ENCODE results near the gene BAX.

BAX gene

DNA sequence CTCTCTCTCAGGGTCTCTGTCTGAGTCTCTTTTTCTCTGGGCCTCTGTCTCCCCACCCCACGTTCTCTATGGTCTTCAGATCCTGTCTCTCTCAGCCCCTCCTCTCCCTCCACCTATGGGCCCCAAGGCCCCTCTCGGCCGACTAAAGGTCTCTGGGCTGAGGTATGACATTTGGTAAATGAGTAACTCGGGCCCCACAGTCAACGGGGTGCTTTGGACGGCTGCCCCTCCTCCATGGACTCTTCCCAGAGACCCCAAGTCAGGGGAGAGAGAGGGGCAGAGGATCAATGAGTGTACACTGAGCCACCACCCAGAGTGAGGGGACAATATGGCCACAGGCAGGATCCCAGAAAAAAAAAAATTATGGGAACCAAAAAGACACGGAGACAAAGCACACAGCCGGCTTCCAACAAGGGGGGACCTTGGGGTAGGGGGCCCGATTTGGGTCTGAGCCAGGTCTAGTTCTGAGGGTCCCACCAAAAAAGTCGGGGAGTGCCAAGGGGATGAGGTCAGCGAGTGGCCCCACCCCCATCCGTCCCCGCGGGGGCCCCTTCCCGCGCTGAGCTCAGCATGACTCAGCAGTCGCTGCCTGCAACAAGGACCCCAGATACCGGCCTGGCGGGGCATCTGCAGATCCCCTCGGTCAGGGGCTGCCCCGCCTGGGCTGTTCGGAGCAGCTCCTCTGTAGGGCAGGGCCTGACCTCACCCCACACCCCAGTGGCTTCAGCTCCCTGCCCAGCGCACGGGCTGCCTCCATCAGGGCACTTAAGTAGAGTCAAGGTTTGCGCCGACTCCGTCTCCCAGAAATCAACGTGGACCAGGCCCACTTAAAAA is 8.9 kb downstream of the BAX start:
- peak; percentile 61 for DNase-seq

DNA sequence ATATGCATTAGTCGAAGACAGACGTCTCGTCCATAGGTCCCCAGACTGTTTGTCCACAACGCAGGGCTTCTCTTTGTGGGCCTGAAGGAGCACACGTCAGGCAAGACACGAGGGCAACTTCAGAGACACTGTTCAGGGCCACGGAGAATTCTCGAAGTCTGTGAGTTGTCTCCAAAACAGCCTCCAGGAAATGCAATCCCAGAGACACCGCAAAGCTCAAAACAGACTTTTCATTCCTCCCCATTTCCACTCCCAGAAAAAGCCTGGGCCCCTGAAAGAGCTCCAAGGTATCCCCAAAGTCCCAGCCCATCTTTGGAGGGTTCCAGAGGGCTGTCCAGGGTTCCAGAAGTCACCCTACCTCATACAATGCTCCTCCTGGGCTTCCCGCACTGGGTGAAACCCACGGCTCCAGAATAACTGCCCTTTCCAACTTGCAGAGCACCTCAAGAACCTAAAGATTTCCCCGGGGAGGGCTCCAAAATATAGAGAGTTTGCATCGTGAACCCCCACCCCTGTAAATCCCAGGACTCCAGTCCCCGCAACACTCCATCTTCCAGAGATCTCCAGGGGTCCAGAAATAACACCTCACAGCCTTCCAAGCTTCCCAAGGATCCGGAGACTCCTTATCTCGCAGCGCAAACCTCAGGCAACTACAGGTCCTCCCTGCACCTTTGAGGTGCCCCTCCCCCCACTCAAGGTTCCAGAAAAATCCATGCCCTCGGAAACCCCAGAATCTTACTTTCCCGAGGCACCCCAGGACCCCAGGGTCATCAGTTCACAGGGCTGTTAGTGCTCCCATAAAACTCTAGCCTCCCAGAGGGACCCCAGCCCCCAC is 9.7 kb downstream of the BAX start:
- no peak for DNase-seq

DNA sequence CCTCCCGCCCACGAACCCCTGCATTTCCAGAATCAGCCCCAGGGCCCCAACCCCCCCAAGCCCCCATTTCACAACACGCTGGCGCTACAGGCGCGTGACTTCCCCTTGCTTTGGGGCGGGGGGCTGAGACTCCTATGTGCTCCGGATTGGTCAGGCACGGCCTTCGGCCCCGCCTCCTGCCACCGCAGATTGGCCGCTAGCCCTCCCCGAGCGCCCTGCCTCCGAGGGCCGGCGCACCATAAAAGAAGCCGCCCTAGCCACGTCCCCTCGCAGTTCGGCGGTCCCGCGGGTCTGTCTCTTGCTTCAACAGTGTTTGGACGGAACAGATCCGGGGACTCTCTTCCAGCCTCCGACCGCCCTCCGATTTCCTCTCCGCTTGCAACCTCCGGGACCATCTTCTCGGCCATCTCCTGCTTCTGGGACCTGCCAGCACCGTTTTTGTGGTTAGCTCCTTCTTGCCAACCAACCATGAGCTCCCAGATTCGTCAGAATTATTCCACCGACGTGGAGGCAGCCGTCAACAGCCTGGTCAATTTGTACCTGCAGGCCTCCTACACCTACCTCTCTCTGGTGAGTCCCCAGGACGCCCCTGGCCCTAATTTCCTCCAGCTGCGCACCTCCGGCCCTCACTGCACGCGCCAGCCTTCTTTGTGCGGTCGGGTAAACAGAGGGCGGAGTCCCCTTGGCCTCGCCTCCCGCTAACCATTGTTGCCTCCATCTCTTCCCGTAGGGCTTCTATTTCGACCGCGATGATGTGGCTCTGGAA is 10.5 kb downstream of the BAX start, which contains the start of gene FTL:
Gene FTL (plus strand): TSS at position 270 of the 766 bp plus-strand sequence. CDS start 199 bp downstream, at position 469.
- peak; percentile 96 for DNase-seq

DNA sequence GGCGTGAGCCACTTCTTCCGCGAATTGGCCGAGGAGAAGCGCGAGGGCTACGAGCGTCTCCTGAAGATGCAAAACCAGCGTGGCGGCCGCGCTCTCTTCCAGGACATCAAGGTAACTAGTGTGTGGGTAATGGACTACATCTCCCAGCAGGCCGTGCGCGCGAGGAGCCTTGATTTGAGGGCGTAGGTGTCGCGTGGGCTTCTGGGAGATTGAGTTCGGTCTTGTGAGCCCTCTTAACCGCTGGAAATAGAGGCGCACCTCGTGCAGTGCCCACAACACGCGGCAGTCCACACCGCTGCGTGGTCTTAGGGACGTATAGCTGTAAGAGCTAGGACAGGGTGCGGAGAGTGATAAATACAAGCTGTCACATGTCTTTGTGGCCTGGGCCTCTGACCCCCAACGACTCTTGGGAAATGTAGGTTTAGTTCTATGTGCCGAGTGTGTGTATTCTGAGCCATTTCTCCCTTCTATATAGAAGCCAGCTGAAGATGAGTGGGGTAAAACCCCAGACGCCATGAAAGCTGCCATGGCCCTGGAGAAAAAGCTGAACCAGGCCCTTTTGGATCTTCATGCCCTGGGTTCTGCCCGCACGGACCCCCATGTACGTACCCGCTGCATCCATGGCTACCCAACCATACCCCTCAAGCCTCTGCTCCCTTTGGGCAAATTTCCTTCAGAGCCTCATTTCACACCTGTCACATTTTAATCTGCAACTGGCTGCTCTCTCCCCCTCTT is 11.3 kb downstream of the BAX start:
- peak; percentile 85 for DNase-seq

DNA sequence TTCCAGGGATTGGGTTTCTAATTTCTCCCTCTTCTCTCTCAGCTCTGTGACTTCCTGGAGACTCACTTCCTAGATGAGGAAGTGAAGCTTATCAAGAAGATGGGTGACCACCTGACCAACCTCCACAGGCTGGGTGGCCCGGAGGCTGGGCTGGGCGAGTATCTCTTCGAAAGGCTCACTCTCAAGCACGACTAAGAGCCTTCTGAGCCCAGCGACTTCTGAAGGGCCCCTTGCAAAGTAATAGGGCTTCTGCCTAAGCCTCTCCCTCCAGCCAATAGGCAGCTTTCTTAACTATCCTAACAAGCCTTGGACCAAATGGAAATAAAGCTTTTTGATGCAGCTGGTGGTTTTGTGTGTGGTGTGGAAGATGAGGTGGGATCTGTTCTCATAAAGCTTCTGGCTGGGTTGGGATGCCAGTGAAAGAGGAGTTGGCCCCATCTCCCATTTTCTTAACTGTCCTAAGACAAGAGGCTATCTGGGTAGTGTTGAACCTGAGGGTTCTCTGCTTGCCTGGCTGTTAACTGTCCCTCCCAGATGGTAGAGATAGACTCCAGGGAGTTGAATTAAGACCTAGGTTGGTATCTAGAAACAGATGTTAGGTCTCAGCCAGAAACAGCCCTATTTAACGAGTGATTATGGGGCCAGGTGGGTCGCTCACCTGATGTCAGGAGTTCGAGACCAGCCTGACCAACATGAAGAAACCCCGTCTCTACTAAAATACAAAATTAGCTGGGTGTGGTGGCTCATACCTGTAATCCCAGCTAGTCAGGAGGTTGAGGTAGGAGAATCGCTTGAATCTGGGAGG is 12.1 kb downstream of the BAX start:
- no peak for DNase-seq

DNA sequence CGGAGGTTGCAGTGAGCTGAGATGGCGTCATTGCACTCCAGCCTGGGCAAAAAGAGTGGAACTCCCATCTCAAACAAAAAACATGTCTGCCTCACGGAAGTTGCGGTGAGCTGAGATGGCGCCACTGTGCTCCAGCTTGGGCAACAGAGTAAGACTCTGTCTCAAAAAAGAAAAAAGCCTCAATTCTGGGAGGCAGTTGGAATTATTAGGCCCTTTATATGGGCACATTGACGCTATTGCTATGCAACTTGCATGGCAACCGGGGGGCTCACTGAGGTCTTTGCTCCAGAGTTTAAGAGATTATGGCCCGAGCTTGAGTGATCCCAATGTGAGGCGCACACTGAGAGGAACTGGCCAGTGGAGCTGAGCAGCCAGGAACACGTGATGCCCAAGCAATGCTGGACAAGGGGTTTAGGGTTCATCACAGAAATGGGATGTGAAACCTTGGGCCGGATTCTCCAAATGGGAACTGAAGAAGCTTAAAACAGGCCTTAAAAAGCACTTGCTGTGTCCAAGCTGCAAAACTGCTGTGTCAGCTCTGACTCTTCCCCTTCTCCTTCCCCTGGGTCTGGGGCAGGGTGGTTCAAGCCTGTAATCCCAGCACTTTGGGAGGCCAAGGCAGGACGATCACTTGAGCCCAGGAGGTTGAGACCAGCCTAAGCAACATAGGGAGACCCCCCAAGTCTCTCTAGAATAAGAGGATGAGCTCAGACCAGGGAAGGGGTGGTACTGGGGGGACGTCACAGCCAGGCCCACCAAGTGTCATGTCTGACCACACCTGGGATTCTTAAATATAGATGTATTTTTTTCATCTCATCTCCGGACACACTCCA is 12.9 kb downstream of the BAX start:
- DNase-seq, result peak; percentile 71

DNA sequence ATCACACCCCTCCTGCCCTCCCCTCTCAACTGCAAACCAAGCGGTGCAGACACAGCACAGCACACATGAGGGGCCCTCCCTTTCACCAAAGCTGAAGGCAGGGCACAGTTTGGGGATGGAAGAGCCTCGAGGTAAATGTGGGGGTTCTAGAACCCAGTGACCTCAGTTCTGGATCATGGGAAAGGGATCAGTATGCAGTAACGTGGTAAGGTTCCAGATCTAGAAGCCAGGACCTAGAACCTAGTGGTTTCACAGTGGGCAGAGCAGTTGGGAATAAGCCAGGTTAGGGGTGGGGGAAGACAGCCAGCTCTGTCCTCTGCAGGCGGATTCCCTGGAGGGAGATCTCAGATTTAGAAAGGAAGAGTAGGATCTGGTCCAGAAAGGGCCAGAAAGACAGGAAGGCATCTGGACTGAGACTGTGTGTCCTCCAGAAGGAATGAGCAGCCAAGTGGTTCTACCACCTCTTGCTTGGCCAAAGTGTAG is 13.5 kb downstream of the BAX start:
- no peak for DNase-seq

DNA sequence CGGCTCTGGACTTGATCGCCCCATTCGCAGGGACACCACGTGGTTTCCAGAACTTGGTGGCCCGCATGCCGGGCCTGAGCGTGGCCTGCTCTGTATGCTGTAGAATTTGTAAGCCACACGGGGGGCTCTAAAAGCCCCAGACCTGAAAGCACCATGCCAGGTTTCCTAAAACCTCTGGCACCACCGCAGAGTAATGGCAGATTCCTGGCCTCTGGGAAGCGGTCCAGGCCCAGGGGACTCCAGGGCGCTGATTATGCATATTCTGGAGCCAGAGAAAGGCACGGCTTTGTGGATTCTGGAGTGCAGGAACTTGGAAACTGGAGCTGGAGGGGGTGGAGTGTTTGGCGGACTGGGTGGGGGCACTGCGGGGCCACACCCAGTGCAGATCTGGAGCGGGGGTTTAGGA is 14.1 kb downstream of the BAX start:
- no peak for DNase-seq

DNA sequence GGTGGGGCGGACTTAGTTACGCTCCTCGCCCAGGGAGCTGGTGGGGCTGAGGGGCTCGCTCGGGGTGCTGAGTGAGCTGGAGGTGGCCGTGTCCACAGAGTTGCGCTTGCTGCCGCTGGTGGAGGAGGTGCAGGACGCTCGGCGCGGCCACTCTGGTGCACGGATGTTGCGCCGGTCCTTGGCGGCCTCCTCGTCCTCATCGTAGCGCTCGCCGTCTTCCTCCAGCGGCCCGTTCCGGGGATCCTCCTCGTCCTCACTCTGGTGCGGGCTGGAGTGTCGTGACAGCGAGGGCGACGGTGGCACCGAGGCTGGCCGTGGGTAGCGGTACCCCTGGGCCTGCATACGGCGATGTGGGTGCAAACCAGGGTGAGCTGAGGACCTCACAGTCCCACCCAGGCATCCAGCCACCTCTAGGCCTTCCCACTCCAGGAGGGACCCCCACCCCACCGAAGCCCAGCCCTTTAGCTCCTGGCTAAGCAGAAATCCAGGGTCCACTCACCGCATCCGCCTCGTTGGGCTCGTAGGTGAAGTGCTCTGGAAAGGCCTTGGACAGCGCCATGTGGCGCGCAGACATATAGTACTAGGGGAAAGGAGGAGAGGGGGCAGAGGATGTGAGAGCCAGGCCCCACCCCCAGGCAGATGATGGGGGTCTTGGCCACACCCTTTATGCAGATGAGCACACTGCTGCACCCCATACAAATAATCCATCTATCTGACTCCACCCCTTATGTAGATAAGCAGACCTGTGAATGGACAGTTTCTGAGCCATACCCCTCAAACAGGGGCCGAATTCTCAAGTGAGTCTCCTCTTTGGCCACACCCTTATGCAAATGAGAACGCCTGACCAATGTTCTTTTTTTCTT is 14.8 kb downstream of the BAX start:
- no peak for DNase-seq

DNA sequence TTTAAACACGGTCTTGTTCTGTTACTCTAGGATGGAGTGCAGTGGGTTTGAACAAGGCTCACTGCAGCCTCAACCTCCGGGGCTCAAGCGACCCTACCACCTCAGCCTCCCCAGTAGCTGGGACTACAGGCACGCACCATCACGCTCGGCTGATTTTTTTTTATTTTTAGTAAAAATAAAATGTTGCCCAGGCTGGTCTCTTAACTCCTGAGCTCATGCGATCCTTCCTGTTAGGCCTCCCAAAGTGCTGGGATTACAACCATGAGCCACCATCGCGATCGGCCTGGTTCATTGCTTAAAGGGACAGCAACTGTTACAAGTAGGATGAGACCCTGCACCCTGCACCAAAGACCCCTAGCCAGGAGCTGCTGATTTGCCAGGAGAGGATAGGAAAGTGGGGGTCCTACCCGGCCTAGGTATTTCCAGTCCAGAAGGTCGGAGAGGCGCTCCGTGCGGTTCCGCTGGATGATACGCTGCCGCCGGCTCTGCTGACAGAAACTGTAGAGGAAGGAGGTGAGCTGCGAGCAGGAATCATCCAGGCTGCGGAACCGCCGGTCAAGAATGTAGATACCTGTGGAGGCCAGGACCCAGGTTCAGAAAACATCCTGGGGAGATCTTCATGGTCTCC is 15.6 kb downstream of the BAX start:
- no peak for DNase-seq

DNA sequence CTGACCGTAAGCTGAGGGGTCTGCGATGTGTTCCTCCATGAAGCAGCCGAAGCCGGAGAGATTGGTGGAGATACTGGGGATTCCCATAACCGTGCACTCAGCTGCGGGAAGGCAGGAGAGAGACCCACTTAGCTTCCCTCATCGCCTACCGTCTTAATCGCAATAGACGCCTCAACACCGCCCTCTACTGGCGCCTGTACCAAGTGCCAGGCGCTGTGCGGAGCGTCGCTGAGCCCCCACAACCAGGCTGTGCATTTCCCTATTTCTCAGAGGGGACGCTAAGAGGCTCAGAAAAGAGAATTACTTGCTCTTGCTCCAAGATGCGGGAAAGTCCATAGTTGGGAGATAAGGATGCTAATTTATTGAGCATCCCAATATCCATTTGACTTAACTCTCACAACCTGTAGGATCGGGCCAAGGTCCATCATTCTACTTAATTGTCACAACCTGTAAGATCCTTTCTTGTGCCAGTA is 16.3 kb downstream of the BAX start:
- DNase-seq, result peak; percentile 74

DNA sequence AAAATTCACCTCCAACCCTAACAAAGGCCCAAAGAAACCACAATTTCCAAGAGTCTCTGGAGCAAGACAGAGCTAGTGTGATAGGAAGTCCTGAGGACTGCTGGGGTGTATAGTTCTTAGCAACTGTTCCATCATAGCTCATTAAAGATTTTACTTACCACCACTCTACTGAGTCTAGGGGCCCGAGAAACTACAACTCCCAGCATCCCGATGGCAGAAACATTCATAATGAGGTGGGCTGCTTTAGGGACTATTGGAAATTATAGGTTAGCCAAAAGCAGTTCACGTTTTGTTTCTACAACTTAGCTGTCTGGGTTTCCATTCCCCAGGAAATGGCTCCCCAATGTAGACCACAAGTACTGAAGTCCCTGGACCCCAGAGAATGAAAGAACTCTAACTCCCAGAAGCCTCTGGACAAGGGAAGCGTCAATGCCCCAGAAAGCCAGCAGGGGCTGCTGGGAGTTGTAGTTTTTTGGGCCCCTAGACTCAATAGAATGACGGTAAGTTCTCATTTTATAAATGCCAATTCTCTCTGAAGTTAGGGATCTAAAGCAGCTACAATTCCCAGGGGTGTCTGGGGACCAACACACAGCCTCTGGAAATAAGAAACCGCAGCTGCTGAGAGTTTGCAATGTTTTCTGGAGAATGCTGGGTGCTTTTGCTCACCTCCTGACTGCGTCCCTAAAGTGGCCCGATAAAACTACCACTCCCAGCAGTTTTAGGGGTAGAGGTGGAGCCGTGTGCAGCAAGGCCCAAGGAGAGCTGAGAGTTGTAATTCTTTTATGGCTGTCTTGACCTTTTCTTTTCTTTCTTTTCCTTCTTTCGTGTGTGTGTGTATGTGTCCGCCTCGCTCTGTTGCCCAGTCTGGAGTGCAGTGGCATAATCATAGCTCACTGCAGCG is 21.5 kb downstream of the BAX start:
- peak; percentile 41 for DNase-seq

DNA sequence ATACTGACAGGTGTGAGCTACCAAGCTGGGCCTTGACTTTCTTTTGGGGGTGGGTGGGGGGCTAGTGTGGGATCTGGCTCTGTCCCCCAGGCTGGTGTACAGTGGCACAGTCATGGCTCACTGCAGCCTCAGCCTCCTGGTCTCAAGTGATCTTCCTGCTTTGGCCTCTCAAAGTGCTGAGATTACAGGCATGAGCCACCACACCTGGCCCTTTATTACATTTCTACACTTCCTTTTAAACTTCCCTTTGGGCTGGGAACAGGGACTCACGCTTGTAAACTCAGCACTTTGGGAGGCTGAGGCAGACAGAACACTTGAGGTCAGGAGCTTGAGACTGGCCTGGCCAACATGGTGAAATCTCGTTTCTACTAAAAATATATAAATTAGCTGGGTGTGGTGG is 22.4 kb downstream of the BAX start:
- DNase-seq, result no peak

DNA sequence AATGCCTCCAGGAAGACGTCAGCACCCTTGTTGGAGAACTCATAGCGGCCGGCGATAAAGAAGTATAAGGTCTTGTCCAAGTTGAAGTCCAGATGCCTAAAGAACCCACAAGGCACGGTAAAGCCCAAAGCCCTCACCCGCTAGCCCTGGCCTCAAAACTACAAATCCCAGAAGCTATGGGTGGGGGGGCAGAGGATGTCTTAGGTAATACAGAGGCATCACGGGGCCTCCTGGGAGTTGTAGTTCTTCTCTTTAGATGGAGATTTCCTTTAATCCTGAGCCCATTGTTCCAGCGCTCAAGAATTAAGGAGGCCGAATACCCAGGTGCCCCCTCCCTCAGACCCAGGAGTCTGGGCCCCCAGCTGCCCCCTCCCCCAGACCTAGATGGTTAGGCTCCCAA is 27.6 kb downstream of the BAX start:
- no peak for DNase-seq

DNA sequence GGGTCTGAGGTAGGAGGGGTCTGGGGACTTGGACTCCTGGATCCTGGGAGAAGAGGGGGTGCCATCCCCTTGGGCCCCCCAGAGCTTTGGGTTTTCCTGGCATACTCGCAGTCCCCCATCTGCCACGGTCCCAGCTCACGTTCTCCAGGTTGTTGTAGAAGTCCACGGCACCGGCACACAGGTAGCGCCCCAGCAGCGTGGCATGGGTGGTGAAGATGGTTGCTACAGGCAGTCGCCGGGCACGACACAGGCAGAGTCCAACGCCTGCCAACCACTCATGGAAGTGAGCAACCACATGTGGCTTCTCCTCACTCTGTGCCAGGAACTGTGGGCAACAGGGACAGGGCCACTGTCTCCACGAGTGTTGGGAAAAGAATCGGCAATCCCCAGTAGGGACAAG is 31.0 kb downstream of the BAX start:
- no peak for DNase-seq

DNA sequence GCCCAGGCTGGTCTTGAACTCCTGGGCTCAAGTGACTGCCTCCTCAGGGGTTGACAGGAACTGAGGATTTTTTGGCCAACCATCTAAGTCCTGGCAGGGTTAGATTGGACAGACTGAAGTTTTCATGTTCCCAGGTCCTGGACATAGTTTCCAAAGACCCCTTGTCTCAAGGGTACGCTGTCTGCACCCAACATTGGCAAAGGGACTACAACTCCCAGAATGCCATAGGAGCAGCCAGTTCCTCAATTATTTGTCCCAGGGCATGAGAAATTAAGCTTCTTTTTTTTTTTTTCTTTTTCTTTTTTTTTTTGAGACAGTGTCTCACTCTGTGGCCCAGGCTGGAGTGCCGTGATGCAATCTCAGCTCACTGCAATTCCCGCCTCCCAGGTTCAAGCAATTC is 31.5 kb downstream of the BAX start:
- DNase-seq, result no peak

DNA sequence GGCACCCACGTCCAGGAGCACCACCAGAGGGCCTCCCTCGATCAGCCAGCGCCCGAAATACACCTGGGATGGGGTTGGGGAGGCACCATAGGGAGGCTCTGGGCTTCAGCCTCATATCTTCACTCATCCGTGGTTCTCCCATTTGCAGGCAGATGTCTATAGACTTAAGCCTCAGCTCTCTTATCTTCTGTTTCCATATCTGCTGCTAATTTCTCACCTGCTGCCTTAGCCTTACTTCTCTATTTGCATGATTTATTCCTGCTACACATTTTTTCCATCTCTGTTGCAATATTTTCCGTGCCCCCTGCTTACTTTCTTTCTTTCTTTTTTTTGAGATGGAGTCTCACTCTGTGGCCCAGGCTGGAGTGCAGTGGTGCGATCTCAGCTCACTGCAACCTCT is 32.6 kb downstream of the BAX start:
- no peak for DNase-seq

DNA sequence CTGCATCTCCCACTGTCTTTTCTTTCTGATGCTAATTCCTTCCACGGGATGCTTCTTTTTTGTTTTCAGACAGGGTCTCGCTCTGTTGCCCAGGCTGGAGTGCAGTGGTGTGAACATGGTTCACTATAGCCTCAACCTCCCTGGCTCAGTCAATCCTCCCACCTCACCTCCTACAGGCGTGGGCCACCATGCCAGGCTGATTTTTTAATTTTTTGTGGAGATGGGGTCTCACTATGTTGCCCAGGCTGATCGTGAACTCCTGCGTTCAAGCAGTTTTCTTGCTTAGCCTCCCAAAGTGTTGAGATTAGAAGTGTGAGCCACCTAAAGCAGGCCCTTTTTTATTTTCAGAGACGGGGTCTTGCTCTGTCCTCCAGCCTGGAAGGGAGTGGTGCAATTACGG is 33.6 kb downstream of the BAX start:
- DNase-seq, result no peak
